SIG-M5 treated with dmso at 0.1 percent for 504 hours (cell line): ENCODE data around the gene GRM5.
"Not testable (repeated sequence)": the region's sequence is repeated elsewhere in the genome, so short reads cannot be mapped to it uniquely, and the experiment has no call there.

ENCODE experiments used
- DNase-seq: peaks from one replicate; lab custom pipeline; 2025; ENCODE audit not compliant: unreplicated experiment; lab: John Stamatoyannopoulos, UW

The GRM5 gene

DNA sequence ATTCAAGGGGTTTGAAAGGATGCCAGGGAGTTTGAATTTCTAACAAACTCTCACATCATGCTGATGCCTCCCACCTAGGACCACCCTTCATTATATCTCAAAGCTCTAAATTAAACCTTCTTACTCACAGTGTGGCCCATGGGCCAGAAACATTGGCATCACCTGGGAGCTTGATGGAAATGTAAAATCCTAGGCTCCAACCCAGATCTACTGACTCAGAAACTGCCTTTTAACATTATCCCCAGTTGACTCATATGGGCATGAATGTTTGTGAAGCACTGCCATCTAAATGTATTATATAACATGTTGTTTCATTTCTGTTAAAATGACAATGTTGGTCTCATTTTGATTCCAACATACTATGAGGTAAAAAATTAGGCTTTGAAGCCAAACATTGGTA is 90.3 kb downstream of the GRM5 start:
- not testable (repeated sequence) for DNase-seq

- DNase-seq = no peak
These were observed 93.6 kb downstream of the GRM5 start for GRCh38 chr11:88972210-88972609.

DNA sequence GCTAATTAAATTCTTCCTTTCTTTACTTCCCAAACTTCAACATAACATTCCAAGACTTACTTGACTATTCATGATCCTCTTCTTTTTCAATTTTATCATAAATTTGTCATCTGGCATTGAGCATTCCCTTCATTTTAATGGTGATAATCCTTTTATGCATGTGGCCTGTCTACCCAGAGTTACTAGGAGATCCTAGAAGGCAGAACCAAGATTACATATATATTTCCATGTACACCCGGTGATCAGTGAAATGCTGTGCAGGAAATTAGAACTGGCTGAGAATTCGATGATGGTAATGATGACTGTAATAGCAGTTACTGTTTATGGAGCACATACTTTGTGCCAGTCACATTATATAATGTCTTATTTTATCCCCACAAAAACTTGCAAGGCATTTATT is 104.2 kb downstream of the GRM5 start:
- not testable (repeated sequence) for DNase-seq

DNA sequence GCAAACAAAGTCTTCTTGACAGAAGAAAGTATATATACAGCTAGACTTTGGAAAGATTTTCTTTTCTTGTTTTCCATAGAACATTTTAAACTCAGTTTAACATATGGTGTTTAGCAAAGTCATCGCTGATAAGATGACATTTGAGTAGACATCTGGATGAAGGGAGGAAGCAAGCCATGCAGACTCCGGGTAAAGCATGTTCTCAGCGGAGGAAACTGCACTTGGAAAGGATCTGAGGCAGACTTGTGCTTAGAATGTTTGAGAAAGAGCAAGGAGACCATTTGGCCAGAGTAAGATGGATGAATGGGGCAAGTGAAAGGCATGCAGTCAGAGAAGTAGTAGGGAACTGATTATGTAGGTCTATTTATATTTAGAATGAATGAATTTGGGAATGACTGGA is 105.9 kb downstream of the GRM5 start:
- DNase-seq = not testable (repeated sequence)

- DNase-seq = no peak
These were observed 114.8 kb downstream of the GRM5 start for GRCh38 chr11:88950975-88951374.

DNA sequence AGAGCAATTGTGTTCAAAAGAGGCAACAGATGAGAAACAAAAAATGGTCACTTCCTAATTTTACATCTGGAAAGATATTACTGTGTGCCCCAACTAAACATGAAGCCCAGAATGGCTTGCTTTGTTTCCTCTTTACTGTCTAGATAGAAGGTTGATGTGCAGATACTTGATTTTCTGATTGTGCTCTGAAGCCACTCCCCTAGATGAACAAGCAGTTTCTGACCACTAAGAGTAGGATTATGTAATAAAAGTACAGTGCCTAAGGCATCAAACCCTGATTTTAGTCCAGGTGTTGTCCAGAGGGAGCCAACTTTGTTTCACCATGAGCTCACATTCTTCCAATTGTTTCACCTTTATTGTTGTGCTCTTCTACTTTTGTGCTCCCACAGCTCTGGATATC is 116.9 kb downstream of the GRM5 start:
- DNase-seq = not testable (repeated sequence)

DNA sequence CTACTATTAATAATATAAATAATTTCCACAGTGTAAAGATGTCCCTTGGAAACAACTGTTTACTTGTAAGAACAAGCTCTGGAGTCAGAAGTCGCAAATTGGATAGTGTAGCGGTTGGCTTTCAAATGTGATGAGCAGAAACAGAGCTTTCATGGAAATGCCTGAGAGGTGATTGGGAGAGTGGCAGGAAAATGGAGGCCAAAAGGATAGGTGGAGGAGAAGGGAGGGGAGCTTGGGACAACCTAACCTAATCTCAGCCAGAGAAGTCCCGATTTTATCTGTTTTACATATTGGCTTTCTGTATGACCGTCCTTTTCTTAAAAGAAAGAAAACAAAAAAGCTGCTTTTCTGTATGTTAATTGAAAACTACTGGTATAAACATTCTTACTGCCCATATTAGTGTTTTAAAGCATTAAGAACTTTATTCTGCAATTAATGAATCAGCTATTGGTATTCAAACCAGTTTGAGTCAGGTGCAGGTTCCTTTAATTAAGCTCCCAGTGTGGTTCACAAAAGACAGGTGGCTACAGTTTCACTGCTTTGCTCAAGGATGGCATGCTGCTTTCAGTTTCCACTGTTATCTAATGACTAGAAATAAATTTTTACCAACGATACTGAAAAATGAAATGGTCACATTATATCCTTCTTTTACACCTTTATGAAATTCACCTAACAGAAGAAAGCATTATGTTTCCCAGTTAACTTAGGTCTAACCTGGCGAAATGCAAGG is 117.8 kb downstream of the GRM5 start:
- not testable (repeated sequence) for DNase-seq

DNA sequence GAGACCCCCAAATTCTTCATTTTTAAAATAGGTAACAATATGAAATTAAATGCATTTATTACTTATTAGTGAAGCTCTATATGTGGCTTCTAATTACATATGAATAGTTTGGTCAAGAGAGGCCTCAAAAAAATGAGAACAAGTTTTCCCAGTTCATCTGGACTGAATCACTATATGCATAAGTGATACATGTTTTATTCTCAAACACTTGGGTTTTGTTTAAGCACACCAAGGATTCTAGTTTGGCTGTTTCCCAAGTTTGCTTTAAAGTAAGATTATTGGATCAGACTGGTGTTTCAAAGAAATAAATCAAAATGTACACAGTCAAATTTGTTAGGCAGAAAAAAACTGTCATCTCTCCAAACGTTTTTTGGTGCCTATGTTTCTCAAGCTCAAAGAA is 136.1 kb downstream of the GRM5 start:
- not testable (repeated sequence) for DNase-seq

- DNase-seq = not testable (repeated sequence)
These were observed 148.7 kb downstream of the GRM5 start for GRCh38 chr11:88917065-88917464.

- no peak for DNase-seq
These were observed 156.3 kb downstream of the GRM5 start for GRCh38 chr11:88909500-88909899.

DNA sequence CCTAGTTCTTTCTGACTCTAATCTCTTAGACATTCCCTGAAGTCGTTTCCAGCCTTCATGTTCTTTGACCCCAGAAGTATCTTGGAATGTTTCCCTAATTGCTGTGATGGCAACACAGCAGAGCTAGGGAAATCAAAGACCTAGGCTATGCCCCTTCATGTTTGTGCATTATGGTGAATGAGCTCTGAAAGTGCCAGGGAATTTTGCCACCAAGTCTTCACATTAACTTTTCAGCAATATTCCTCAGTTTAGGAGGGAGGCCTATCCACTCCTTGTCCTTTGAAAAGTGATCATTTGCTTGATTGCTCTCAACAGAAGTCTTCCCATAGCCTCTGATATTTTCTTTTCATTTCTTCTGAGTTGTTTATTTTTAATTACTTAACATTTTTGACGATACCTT is 164.3 kb downstream of the GRM5 start:
- DNase-seq = not testable (repeated sequence)

DNA sequence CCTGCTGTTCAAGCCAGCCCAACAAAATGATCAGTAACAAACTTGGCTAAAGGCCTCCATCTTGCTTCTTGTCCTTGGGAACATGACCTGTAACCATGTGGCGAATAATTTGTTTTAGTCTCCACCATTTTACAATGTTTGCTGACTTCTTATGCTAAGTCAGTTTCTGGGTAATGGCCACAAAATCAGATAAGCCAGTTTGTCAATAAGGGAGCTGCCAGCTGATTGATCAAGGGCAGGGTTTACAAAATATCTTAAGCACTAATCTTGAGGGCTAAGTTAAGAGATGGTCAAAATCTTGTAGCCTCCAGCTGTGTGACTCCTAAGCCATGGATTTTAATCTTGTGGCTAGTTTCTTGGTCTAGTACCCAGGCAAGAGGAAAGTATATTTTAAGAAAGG is 176.9 kb downstream of the GRM5 start:
- DNase-seq = not testable (repeated sequence)

- DNase-seq = no peak
These were observed 179.0 kb downstream of the GRM5 start for GRCh38 chr11:88886796-88887195.

DNA sequence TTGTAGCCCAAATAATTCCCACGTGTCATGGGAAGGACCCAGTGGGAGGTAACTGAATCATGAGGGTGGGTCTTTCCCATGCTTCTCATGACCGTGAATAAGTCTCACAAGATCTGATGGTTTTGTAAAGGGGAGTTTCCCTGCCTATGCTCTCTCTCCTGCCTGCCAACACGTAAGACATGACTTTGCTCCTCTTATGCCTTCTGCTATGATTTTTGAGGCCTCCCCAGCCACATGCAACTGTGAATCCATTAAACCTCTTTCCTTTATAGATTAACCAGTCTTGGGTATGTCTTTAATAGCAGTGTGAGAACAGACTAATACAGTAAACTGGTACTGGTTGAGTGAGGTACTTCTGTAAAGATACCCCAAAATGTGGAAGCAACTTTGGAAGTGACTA is 183.0 kb downstream of the GRM5 start:
- DNase-seq = not testable (repeated sequence)

DNA sequence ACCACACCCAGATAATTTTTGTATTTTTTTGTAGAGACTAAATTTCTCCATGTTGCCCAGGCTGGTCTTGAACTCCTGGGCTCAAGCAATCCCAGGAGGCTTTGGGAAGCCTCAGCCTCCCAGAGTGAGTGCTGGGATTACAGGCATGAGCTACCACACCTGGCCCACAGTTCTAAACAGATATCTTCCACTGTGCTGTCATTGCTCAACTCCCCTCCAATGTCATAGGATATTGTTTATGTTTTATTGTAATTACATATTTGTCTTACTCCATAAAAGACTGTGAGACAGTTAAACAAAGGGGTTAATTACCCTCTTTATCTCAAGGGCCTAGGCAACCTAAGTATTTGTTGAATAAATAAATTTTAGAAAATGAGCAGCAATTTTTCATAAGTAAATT is 204.2 kb downstream of the GRM5 start:
- no peak for DNase-seq

DNA sequence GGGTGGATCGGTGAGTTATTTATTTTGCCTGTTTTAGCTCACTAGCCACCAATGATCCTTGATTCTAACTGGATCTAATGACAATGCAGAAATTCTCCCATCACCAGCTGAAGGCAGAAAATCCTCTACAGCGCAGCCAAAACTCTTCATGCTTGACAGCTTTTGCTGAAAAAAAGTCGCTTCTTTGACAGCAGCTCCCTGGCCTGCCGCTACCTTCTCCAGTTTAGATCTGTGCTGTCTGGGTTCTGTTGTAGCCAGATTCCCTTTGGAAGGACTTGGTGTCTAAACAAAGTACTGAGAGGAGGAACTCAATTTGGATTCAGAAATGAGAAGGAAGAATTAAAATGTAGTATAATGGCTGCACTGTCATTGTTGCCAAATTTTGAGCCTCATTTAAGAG is 205.4 kb downstream of the GRM5 start:
- DNase-seq = not testable (repeated sequence)

- not testable (repeated sequence) for DNase-seq
These were observed 211.8 kb downstream of the GRM5 start for GRCh38 chr11:88853963-88854362.

DNA sequence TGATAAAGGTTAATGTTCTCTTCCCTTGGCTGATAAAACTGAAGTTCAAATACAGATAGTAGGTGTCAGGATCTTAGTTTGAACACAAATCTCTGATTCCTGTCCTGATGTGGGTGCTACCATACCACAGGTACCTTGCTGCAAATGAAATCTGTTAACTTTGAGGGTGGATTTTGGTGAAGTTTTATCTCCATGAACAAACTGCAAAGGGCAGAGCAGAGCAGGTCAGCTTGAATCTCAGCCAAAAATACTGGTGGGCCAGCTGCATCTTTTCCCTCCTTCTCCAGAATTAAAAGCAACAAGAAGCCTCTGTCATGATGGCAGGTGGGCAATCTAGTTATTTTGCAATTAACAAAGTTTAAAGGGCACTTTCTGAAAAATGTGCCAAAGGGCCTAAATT is 214.2 kb downstream of the GRM5 start:
- not testable (repeated sequence) for DNase-seq

- DNase-seq = not testable (repeated sequence)
These were observed 216.0 kb downstream of the GRM5 start for GRCh38 chr11:88849773-88850172.

- no peak for DNase-seq
These were observed 216.4 kb downstream of the GRM5 start for GRCh38 chr11:88849368-88849767.

DNA sequence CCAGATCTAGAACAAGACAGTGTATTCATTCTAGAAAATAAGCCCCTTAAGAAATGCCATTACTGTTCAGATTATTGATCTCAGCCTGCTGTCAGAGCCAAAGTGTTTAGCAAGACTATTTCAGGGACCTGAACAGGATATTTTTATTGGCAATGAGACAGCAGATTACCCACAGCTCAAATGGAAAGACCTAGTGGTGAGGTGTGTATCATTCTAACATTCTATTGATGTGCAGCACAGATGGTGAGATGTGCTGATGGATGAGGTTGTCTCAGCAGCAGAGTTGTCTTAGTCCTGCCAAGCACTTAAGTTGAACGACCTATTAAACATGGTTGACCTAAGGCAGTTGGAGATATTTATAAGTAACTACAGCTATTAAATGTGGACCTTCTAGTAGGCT is 219.5 kb downstream of the GRM5 start:
- not testable (repeated sequence) for DNase-seq

DNA sequence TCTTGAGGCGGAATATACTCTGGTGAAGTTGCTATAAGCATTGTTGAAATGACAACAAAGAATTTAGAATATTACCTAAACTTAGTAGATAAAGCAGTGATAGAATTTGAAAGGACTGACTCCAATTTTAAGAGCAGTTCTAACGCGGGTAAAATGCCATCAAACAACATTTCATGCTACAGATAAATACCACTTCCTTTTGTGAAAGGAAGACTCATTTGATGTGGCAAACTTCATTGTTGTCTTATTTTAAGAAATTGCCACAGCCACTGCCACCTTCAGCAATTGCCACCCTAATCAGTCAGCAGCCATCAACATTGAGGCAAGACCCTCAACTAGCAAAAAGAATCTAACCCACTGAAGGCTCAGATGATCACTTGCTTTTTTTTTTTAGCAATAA is 220.8 kb downstream of the GRM5 start:
- not testable (repeated sequence) for DNase-seq
